Hematopoietic multipotent progenitor cell treated with erythropoietin and hydrocortisone succinate and interleukin-3 and kit ligand, for 6 days (in vitro differentiated cells): Measurements from ENCODE around the gene CTNND2.
A peak's percentile ranks its signal among the peaks of the same experiment; 100 is the strongest.

Experiments
- DNase-seq: peaks from one replicate; pipeline ENCODE4 v3.0.0-alpha.2; 2015

CTNND2 gene

DNA sequence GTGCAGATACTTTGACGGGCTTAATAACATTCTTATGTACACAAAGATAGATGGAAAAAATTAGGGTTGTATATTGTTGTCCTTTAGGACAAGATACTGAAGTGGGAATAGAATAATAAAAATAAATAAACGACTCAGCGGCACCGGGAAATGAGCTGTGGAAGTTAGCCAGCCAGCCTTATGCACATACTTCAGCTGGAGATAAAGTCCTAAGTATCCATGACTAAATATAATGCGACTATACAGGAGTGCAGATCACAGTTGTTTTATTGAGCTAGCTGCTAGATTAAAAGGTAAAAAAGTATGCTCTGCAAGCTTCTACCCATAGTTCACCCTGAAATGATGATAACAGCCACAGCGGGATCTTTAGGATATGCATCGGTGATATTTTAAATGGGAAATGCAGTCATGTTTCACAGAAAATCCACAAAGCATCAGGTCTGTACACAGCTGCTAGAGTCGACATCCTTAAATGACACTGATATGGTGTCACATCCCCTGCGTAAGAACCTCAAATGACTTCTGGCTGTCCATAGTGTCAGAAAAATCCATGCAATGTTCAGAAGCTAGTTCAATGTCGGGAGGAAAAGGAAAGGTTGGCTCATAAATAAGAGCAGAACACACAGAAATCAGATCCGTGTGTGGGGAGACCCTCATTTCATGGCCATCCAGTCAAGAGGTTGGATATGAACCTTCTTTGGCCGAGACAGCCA is 750.4 kb downstream of the CTNND2 start:
- no peak for DNase-seq

DNA sequence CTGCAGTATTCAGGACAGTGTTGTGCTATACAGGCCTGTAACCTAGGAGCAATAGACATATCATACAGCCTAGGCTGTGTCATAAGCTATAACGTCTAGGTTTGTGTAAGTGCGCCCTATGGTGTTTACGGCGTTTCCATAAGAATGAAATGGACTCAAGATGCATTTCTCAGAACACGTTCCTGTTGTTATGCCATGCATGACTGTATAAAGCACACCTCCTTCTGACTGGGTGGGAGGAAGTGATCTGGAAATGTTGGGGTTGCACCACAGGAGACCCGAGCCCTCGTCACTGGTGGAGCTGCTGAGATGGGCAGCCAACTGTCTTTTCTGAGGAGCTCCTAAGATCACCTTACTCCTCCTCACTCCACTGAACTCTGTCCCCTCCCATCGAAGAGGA is 751.9 kb downstream of the CTNND2 start:
- no peak for DNase-seq

DNA sequence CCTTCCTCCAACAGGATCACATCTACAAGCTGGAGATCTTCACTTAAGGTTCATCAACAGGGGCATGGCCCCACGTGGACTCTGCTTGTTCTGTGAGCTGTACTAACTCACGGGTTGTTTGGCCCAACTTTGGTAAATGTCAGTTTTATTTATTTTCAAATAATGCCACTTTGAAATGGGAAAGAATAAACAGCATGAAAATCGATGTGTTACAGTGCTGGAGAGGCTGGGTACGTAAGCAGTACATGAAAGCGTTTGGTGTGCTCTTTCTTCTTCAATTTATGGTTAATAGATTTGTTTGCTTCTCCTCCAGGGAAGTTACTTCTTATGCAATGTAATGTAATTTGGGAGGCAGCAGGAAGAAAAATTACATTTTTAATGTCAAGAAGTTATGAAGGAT is 753.3 kb downstream of the CTNND2 start:
- DNase-seq, result no peak

DNA sequence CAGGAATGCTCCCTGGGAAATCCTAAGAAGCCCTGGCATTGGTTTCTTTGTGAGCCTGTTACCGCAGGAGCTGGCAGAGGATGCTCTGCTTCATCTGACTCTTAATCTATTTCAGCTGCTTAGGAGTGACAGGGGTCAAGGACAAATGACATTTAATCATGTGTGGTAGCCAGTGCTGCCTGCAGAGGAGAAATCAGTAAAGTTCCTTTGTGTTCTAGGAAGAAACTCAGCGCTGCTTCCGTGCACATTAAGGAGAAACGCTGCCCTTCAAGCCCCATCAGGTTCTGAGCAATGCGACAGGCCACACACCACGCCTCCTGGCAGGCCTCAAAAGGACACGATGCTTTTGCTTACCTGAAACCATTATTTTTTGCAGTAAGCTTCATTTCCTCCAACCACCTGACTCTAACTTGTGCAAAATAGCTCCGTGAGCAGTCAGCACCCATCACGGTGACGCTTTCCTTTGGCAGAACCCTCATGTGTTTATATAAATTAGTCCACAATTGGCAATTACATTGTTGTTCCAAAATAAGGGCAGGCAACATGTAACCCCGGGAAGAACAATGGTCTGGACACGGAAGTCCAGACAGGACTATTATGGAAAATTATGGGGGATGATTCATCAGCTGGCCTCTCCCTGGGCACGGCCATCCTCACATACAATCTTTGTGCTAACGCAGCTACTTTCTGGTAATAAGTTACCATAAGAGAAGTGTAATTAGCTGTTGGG is 755.3 kb downstream of the CTNND2 start:
- no peak for DNase-seq

DNA sequence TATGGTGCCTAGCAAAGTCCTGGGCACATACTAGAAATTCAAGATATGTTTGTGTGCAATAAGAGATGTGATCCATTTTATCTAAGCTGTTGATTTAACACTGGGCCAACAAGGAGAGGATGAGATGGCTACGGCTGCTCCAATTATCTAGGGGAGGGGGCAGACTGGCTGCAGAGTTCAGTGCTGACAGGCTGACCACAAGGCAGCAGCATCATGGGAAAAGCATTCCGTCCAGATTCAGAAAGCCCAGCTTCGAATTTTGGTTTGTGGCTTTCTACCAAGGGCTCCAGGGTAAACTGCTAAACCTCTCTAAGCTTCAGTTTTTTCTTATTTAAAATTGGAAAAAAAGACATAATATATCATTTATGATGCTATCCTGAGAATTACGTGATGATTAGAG is 758.1 kb downstream of the CTNND2 start:
- no peak for DNase-seq

DNA sequence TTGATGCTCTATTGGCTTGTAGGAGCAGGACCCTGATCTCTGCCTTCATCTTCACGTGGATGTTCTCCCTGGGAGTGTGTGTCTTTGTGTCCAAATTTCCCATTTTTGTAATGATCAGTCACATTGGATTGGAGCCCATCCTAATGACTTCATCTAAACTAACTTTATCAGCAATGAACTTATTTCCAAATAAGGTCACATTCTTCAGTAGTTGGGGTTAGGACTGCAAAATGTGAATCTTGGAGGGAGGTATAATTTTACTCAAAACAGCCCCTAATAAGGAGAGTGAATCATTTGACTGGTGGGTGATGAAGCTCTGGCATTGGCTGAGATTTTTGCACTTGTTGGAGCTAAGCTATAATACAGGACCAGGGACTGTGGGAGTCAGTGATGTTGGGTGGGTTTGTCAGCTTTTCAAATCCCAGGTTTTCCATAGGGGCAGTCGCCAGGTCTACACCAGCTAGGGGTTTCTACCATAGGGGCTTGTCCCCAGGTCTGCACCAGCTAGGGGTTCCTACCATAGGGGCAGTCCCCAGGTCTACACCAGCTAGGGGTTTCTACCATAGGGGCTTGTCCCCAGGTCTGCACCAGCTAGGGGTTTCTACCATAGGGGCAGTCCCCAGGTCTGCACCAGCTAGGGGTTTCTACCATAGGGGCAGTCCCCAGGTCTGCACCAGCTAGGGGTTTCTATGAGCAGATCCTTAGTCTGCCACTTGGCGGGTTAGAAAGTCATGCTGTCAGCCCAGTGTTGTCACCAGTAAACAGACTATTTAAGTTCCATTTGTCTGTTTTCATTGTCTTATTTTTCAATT is 760.6 kb downstream of the CTNND2 start:
- no peak for DNase-seq

DNA sequence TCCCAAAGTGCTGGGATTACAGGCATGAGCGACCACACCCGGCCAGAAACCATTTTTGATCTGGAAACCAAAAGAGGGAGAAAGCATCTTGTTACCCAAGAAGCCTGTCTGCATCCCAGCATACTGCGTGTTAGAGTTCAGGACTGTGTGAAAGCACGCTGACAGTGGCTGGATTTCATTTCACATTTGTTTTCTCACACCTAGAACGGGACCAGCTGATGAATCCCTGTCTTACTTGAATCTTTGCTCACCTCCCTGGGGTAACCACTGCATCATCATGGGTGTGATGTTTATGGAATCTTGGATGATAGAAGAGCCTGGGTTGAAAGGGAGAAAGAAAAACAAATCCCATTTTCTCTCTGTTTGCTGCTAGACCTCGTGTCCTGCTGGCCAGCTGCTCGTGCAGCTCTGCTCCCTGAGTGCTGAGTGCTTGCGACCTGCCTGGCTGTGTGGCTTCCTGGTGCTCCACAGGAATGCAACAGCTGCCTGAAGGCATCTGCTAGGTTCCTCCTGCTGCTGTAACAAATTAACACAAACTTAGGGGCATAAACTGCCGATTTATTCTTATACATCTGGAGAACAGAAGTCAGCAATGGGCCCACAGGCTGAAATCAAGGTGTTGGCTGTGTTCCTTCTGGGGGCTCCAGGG is 764.9 kb downstream of the CTNND2 start:
- no peak for DNase-seq

DNA sequence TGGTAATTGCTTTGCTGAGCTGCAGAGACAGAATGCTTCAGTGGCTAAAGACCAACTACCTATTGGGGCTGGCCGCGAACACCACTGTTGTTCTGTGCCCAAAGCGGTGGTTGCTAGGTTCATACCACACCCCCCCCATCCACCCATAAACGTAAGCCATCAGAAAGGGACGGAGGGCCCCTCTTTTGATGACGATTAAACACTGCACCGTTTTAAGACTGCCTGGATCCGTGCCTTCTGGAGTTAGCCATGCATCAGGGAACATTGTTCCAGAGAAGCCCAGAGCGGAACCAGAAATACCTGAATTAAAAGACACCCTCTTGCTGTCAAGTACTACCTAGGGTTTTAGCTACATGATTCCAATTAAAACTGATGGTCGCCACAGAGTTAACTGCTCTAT is 774.1 kb downstream of the CTNND2 start:
- DNase-seq, result no peak

DNA sequence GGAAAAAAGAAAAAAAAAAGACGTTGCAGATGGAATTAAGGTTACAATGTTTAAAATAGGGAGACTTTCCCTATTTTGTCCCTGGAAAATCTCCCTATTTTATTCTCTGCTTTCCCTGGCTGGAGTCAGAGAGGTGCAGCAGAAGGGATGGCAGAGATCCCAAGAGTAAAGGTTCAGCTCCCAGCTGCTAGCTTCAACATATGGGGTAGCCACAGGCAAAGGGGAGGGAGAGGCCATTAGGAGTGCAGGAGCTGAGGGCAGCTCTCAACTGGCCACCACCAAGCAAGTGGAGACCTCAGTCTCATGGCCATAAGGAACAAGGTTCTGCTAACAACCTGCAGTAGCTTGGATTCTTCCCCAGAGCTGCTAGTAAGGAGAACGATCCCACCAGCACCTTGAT is 776.2 kb downstream of the CTNND2 start:
- DNase-seq, result no peak

DNA sequence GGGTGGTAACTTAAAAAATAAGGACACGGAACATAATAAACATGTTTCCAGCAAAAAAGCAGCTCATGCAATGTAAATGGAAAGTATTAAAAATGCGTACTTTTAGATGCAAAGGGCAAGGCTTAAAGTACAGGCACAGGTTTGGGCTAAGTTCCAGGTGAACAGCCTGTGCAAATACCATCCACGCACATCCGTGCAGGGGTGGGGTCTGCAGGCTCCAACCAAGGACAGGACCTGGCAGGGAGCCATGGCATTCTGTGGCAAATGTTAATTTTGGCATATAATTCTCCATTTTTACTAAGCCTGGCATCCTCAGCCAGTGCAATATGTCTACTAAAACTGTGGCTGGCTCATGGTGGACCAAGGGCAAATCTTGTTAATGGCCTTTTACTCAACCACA is 777.4 kb downstream of the CTNND2 start:
- no peak for DNase-seq

DNA sequence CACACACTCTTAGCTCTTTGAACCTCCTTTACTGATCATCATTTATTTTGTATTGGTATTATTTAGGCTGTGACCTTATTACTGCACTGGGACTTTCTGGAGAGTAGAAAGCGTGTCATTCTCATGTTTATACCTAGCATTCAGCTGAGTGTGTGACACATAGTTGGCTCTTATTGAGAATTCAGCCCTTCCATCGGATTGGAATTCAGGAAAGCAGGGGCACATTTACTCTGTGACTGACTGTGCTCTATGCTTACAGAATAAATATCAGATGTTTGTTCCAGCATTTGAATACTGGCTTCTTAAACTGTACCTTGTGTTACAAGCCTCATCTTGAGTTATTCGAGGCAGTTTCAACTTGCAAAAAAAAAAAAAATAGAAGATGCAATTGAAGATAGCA is 782.4 kb downstream of the CTNND2 start:
- DNase-seq, result no peak

DNA sequence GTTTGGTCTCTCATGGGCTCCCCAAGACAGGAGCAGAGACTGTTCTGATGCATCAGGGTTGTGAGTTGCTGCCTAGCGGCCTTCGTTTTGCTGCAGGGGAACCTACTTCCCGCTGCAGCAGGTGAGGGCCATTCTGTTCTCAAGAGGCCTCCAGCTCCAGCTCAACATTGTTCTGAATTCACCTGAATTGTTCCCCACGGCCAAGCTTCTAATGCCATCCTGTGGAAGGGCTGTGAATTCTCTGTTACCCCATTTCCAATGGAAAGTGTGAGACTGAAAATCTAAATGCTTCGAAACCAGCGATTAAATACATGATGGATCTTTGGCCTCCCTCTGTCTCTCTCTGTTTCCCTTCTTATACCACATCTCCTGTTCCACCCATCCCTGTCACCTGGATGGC is 794.1 kb downstream of the CTNND2 start:
- DNase-seq, result no peak

DNA sequence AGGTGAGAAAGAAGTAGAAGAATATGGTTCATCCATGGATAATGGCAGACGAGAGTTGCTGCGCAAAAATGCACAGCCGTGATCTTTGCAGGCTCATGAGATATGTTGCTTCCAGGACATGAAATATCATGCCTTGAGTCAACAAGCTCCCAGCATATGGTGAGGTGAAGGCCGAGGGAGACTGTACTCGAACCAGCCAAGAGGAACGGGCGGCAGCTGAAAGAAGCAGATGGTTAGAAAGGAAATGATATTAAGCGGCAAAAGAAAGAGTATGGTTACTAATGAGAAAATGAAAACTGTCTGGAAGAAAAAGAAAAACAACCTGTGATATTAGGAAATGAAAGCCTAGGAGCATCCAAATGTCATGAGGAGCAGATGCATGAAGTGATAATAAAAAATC is 798.5 kb downstream of the CTNND2 start:
- no peak for DNase-seq

DNA sequence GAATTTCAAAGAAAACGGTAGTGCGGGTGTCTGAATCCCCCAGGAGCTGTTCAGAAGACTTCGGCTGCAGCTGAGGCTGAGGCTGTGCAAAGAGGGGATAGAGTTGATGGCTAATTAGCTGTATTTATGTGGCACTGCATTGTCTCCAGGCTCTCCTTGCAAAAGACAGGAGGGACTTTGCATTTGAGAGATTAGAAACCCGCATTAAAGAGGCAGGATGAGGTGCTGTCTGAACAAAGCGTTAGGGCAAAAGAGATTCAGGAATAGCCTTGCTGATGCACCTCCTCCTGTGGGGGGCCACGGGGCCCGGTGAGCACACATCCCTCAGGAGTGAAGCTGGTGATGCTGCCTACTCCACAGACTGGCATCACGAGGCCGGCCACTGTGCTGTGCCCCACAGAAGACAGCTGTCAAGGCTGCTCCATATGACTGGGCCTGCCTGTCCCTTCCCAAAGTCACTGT is 799.6 kb downstream of the CTNND2 start:
- DNase-seq, result no peak

DNA sequence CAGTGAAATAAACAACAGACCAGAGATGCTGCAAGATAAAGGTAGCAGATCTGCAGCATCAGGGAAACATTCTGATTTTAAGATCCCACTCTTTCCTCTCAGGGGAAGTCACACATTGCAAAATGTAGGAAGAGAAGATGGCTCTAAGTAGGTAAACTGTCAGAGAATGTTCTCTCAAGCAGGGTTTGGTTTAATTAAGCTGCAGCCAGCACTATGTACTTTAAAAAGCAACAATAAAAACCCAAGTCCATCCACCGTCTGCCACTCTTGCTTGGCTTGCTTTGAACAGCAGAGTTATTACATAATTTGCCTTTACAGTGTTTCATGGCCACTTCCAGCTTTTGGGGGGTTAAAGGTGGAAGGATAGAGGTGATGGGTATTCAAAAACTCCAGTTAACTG is 800.0 kb downstream of the CTNND2 start:
- DNase-seq, result no peak

DNA sequence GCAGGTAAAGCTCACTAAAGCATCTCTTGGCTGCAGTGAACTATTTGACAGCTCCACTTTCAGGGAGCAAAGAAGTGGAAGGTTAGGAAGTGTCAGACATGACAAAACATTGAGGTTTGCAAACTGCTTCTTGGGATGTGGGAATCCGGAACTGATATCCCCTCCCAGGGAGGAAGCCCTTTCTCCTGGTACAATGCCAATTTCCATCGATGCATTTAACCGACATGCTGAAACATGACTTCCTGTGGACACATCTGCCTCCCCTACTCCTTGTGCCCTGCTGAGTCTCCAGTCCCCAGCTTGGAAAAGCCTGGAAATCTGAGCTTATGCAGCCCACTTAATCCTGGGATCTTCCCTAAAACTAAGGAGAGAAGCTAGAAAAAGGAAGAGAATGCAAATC is 820.1 kb downstream of the CTNND2 start:
- no peak for DNase-seq

DNA sequence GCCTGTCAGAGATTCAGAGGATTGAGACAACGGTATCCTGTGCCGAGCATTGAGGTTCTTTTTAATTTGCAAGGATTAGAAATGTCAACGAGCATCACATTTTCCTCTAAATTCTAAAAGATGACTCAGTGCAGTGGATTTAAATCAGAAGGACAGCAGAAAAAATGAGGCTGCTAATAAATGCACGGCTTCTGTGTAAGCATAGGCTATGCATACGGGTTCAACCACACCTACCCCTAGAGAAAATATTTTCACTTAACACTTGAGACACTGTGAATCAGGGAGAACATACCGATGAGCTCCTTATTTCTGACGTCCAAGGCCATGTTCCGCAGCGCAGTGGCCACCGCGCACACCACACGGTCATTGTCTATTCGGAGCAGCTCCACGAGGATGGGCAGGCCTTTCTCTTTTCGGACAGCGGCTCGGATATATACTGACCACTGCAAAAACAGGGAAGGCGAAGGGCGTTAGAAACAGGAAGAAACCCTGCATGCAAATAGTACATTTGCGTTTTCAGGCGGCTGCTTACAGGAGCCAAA is 821.8 kb downstream of the CTNND2 start:
- DNase-seq, result no peak

DNA sequence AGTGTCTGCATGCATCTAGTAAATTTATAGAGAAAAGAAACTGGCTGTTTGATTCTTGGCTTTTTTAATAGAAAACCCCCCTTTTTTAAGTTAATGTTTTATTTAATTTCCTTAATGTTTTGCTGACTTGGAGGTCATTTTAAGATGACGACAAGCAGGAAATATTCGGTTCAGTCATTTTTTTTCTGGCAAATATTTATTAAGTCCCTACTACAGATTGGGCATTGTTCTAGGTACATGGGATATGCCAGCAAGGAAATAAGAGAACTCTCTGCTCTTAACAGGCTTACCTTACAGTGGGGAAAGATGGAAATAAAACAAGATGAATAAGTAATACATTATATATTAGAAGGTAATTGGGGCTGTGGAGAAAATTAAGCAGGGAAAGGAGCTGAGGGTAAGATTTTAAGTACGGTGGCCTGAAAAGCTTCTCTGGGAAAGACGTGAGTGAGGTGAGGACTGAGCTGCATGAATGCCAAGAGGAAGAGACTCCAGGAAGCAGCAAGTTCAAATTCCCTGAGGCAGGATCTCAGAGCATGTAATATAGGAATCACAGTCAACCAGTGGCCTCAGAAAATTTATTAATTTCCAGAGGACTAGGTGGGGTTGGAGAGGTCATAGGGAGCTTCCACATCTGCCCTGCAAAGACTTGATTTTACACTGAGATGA is 827.2 kb downstream of the CTNND2 start:
- no peak for DNase-seq

DNA sequence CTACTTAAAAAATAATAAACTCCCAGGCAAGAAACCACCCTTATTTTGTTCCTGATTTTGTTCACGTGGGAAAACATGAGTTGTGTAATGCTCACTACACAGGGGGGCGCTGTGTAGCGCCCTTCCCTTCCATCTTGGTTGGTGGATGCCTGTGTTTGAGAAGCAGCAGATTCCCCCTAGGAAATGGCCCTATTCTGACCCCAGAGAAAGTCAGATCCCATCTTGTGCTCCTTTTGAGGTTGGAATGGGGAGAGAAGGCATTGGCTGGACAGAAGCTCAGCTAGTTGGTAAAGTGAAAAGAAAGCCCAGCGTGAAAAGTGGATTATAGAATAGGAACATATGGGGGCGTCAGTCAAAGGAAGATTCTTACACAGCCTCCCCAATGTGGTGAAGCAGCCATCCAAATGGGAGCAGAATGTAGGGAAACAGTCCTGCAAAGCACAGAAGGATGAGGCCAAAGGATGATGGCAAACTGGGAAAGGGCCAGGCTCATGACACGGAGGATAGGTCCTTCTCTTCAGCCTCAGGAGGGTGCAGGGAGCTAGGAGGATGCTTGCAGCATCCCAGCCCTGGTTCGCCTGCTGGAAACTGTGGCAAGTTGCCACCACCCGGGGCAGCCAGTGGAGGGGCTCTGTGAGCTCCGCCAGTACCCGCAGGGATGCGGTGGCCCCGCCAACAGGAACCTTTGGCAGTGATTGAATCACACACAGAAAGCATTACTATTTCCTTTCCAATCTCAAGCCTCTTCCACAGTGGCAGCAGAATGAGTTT is 829.0 kb downstream of the CTNND2 start:
- peak; percentile 6 for DNase-seq

DNA sequence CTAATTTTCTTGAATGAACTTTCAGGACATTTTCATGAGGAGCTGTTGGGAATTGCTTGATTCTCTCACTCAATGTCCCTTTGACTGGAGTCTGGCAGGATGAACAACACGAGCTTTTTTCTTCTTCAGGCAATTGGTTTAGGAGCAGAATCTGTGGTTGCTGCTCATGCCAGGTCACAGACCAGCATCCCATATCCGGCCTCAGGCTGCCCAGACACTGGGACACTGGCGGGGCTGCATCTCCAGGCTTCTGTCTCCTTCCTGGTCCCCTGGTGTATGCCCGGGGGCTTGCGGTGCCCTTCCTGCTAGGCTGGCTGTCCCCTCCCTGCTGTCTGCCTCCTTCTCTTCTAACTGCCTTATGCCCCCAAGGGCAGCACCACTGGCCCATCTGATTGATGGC is 831.7 kb downstream of the CTNND2 start:
- DNase-seq, result no peak

DNA sequence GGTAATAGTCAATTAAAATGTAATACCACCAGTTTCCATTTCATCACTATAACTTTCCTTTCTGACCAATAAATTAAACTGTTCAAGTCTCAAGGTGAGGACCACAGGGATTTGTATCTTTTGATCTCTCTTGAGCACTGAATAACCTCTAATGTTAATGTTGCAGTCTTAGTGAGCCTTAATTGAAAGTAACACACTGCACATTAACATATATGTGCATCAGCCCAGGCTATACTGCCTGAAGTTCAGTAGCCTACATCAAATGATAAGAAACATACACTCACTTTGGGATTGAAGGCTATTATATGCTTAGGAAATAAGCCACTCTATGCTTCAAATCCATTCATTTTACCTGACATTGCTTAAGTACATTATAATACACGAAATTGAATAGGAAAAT is 832.2 kb downstream of the CTNND2 start:
- DNase-seq, result no peak

DNA sequence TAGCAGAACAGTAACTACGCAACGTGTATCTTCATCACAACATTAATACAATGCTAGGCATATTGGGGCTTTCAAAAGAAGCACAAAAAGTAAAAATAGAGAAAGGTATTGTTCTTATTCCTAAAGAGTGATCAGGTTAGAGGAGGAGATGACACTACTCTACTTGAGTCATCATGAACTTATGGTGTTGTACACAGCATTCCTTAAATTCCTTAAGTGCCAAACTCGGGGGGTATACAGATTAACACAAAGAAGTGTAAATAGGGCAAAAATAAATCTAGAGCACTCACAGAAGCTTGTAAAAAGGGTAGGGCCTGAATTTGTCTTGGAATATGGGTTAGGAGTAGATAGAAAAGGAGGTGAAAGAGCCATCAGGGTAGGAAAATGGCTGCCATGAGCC is 835.2 kb downstream of the CTNND2 start:
- no peak for DNase-seq
